GM12801 (cell line): ENCODE measurements around the gene TMEM186.

ENCODE experiments used
- CTCF ChIP-seq: IDR thresholded peaks from one replicate; pipeline ENCODE4 v1.5.1; 2011; ENCODE audit warnings: control low read depth; ENCODE audit not compliant: insufficient read length; ENCODE audit errors: extremely low read depth

The TMEM186 gene

GRCh38 chr16:8801701-8802100 lies 4.3 kb upstream of the TMEM186 start:
- TF ChIP-seq CTCF = no peak

- no peak for TF ChIP-seq CTCF
These were observed 1.2 kb upstream of the TMEM186 start for GRCh38 chr16:8798535-8799157.

- no peak for TF ChIP-seq CTCF
These were observed 712 bp upstream of the TMEM186 start for GRCh38 chr16:8798174-8798527.

GRCh38 chr16:8796469-8797363 lies 723 bp downstream of the TMEM186 start:
- no peak for TF ChIP-seq CTCF

GRCh38 chr16:8795818-8796217 lies 1.6 kb downstream of the TMEM186 start:
- no peak for TF ChIP-seq CTCF

GRCh38 chr16:8795091-8795490 lies 2.3 kb downstream of the TMEM186 start:
- no peak for TF ChIP-seq CTCF

GRCh38 chr16:8788578-8789172 lies 8.8 kb downstream of the TMEM186 start:
- no peak for TF ChIP-seq CTCF
